Putamen (tissue), 1 donor: ENCODE data around the gene SH2B2.
"Not testable (repeated sequence)": the region's sequence is repeated elsewhere in the genome, so short reads cannot be mapped to it uniquely, and the experiment has no call there.

Experiments used
- DNase-seq: peaks from one replicate; pipeline ENCODE4 v3.0.0-alpha.2; 2016; ENCODE audit warnings: low spot score

SH2B2 gene

GRCh38 chr7:102306916-102307677 is 20.4 kb downstream of the SH2B2 start:
- DNase-seq = peak; percentile 22

GRCh38 chr7:102310414-102310815 is 23.7 kb downstream of the SH2B2 start:
- peak; percentile 16 for DNase-seq

GRCh38 chr7:102312317-102312716 is 25.6 kb downstream of the SH2B2 start:
- no peak for DNase-seq

DNA sequence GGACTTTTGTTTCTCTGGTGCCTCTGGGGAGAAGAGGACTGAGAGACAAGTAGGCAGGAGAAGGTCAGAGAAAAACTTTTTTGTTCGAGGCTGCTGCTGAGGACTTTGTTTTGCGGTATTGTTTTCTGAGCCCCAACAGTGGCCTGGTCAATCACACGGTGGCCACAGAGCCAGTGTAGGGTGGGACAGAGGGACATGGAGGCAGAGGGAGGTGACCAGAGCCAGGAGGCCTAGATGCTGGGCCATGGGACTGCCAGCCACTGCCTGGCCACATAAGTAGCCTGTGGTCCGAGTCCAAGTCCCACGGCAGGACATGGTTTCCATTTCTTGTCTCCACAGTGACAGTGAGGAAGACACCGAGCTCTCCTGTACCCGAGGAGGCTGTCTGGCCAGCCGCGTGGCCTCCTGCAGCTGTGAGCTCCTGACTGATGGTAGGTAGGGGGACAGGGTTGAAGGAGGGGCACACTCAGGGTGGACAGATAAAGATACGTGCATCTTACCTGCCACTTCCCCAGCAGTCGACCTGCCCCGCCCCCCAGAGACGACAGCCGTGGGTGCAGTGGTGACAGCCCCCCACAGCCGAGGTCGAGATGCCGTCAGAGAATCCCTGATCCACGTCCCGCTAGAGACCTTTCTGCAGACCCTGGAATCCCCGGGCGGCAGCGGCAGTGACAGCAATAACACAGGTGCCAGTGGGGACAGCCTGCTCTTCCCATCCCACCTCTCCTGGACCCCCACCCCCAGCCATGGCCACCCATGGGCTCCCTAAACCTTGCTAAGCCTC is 27.5 kb downstream of the SH2B2 start:
- no peak for DNase-seq

DNA sequence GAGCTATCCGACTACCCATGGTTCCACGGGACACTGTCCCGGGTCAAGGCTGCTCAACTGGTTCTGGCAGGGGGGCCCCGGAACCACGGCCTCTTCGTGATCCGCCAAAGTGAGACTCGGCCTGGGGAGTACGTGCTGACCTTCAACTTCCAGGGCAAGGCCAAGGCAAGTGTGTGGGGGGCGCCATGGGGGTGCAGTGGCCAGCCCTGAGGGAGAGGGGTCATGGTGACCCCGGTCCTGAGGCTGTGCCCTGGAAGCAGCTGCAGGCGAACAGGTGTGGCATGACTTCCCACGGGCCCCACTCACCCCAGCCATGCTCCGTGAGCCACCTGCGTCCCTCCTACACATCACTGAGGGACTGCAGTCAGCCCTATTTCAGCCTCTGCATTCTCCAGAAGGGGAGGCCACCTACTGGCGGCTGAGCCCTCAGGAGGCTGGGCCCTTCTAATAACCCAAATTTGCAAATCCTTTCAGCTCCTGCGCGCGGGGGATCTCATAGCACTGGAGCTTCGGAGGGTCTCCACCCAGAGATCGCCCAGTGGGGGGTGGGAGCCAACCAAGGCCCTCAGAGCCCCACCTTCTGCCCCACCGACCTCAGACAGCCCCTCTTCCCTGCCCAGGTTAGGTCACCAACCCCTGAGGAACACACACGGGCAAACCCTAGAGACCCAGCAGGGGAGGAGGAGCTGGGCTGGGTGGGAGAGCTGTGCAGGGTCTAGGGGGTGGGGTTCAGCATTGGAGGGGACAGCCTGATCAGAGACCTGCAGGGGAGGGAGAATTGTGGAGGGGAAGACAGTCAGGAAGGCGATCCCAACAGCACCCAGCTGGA is 30.8 kb downstream of the SH2B2 start:
- DNase-seq = no peak

GRCh38 chr7:102318482-102318971 is 31.9 kb downstream of the SH2B2 start:
- DNase-seq = no peak

- DNase-seq = no peak
These were observed 33.0 kb downstream of the SH2B2 start for GRCh38 chr7:102319671-102320070.

- DNase-seq = no peak
These were observed 33.5 kb downstream of the SH2B2 start for GRCh38 chr7:102320181-102320580.

DNA sequence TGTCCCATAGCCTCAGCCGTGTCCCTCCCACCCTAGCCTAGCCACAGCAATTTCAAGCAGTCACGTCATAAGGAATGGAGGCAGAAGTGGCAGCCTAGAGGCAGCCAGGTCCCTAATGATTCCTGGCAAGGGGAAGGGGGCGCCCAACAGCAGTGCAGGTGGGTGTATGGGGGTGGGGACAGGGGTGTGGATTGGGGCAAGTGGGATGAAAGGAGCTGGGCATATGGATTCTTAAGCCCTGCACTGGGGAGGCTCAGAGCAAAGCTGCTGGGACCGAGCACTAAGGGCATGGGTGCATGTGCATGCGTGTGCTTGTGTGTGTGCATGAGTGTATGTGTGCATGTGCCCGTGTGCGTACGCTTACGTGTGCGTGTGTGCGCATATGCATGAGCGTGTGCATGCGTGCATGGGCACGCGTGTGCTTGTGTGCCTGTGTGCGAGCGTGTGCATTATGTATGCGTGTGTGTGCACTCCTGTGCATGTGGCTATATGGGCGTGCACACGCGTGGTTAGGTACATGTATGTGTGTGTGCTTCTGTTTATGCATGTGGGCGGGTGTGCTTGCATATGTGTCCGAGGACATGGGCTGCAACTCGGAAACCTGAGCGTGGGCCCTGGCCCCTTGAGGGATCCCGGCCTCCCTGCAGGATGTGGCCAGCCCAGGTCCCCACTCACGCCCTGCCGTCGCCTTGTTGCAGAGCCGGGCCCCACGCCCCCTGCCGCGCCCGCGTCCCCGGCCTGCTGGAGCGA is 34.1 kb downstream of the SH2B2 start:
- no peak for DNase-seq

- no peak for DNase-seq
These were observed 34.9 kb downstream of the SH2B2 start for GRCh38 chr7:102321351-102322201.

- DNase-seq = no peak
These were observed 35.6 kb downstream of the SH2B2 start for GRCh38 chr7:102322202-102322715.

- DNase-seq = no peak
These were observed 37.2 kb downstream of the SH2B2 start for GRCh38 chr7:102323914-102324195.

DNA sequence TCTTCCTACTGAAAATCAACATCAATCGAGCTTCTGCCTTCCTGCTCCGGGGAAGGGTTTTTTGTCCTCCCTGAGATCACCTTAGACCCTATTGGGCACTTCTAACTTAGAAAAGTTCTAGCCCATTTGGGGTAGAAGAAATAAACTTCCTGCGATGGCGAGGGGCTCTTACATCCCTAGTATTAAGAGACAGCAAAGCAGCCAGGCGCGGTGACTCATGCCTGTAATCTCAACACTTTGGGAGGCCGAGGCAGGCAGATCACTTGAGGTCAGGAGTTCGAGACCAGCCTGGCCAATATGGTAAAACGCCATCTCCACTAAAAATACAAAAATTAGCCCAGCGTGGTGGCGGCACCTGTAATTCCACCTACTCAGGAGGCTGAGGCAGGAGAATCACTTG is 38.4 kb downstream of the SH2B2 start:
- not testable (repeated sequence) for DNase-seq

DNA sequence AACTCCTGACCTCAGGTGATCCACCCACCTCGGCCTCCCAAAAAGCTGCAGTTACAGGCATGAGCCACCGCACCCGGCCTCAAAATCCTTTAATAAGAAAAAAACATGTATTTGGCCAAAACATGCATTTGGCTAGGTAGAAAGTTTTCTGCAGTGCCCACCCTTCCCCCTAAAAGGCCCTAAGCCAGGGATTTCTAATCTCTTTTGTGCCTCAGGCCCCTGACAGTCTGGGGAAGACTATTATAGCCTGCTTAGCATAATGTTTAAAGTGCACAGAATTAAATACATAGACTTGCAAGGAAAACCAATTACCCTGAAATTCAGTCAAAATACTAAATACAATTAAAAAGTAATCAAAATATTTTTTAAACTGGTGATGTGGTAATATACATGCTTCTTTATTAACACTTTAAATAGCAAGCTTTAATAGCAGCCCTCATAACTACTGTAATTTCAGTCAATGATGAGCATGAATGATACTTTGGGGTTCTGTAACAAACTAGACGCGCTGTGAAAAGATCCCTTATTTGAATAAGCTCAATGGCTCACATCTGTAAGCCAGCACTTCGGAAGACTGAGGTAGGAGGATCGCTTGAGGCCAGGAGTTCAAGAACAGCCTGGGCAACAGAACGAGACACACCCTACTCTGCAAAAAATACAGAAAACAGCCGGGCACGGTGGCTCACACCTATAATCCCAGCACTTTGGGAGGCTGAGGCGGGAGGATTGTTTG is 39.7 kb downstream of the SH2B2 start:
- DNase-seq = no peak

DNA sequence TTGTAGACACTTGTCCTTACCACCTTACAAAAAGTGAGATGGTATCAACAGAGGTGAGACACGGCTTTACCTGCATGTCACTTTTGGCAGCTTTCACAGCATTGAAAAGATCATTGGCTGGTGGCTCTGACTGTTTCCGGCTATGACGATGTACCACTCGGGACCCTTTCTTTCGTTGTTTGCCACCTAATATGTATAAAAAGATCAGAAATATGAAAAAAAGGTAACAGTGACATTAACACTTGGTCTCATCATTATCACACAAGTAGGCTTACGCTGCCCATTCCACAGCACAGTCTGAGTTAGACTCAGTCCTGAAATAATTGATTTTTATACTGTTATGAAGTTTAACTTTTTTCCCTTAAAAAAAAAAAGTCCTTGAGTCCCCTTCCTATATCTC is 40.5 kb downstream of the SH2B2 start:
- DNase-seq = not testable (repeated sequence)

- not testable (repeated sequence) for DNase-seq
These were observed 42.2 kb downstream of the SH2B2 start for GRCh38 chr7:102328863-102329262.

DNA sequence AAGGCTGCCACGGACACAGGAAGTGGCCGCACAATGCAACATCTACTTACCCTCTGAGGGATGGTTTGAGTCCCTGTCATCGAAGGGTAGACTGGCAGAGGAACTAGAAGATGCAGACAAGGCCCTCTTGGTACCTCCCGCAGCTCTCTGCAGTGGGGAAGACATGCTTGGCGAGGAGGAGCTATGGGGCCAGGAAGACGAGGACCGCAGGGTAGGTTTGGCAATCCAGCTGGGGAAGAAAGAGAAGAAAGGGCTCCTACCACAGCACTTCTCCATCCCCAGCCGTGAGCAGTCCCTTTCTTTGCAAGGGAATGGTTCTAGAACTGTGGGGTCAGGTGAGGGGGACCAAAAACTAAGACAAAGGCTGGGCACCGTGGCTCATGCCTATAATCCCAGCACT is 42.7 kb downstream of the SH2B2 start:
- DNase-seq = not testable (repeated sequence)

GRCh38 chr7:102330666-102331460 is 44.2 kb downstream of the SH2B2 start:
- not testable (repeated sequence) for DNase-seq

DNA sequence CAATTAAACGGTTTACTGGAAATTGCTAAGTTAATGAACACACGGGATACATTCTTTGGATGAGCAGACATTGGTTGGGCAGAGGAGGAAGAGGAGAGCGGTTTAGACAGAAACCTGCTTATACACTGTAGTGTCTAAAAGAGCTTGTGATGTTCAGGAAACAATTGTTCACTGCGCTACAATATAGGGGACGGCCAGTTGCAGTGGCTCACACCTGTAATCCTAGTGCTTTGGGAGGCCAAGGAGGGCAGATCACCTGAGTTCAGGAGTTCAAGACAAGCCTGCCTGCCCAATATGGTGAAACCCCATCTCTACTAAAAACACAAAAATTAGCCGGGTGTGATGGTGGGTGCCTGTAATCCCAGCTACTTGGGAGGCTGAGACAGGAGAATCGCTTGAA is 48.9 kb downstream of the SH2B2 start:
- DNase-seq = not testable (repeated sequence)
